Transverse colon (tissue), 4 donors: ENCODE results near the gene TSPAN31. TPM values are rescaled to one million over a fixed set of nuclear protein-coding genes. Genes with fewer than 3 reads are reported as not detected.

Experiments used
- DNase-seq: peaks from one replicate; pipeline ENCODE4 v3.0.0-alpha.2; 2019
- H3K27ac ChIP-seq, 4 donors: fragments of 200-600 bp; sonication (generic); 2 replicates each; pipeline ENCODE4 v1.5.1; 2016 to 2018; ENCODE audit warnings: inconsistent platforms in 4 of 4
- H3K27me3 ChIP-seq: fragments of 200-600 bp; sonication (generic); 2 replicates; pipeline ENCODE4 v1.5.1; 2017; ENCODE audit warnings: inconsistent platforms
- H3K36me3 ChIP-seq, 4 donors: fragments of 200-600 bp; sonication (generic); 2 replicates each; pipeline ENCODE4 v1.5.1; 2017 to 2019; ENCODE audit warnings: inconsistent platforms in 4 of 4
- H3K4me1 ChIP-seq, 4 donors: fragments of 200-600 bp; sonication (generic); 2 replicates each; pipeline ENCODE4 v1.5.1; 2017 to 2020; ENCODE audit warnings: inconsistent platforms in 4 of 4
- H3K4me3 ChIP-seq, 4 donors: fragments of 200-600 bp; sonication (generic); 1 replicate in 1 of 4; 2 replicates in 3 of 4; pipeline versions ENCODE4 v1.5.1 to v1.6.1; 2017 to 2019; ENCODE audit warnings: inconsistent platforms in 4 of 4
- H3K9me3 ChIP-seq, 2 donors: fragments of 200-600 bp; sonication (generic); 2 replicates each; pipeline ENCODE4 v1.5.1; 2017 to 2019; ENCODE audit warnings: inconsistent platforms in 2 of 2
- CTCF ChIP-seq, 5 experiments: fragments of 200-600 bp in 3 of 5; fragments of 450-650 bp in 2 of 5; sonication (generic) in 3 of 5; IDR thresholded peaks; 1 replicate in 2 of 5; 2 replicates in 3 of 5; pipeline ENCODE4 v1.5.1; 2016 to 2017; ENCODE audit warnings: antibody characterized with exemption in 5 of 5, inconsistent platforms in 3 of 5, mild to moderate bottlenecking in 2 of 5, moderate library complexity in 1 of 5
- EP300 ChIP-seq: sonication (generic); formaldehyde crosslinking; IDR thresholded peaks from one replicate; pipeline ENCODE4 v1.6.1; 2017; ENCODE audit warnings: antibody characterized with exemption, low read depth
- POLR2A ChIP-seq: fragments of 450-650 bp; IDR thresholded peaks from one replicate; pipeline ENCODE4 v1.6.1; 2016; ENCODE audit warnings: antibody characterized with exemption, mild to moderate bottlenecking, moderate library complexity
- POLR2AphosphoS5 ChIP-seq, 3 donors: sonication (generic); formaldehyde crosslinking; IDR thresholded peaks; one replicate each; pipeline ENCODE4 v1.6.1; 2016; ENCODE audit warnings: antibody characterized with exemption in 3 of 3
- WGBS, 2 donors: methylation state at CpG; one replicate each; pipeline ENCODE4 v1.1.5; 2018; ENCODE audit warnings: low coverage in 1 of 2; 5-methylcytosine and 5-hydroxymethylcytosine counted together
- in situ Hi-C, 4 donors: fragments of 200-750 bp; cut with MboI; loops; one replicate each; pipeline versions ENCODE4 v1.15.0 to v1.15.1; 2017; ENCODE audit warnings: low sequenced_read_pairs in 3 of 4, low pct_ligation_motif_present in 1 of 4, low pct_unique_long_range_greater_than_20kb in 1 of 4
- intact Hi-C: fragments of 100-400 bp; cut with DNase I; formaldehyde crosslinking; loops from one replicate; pipeline ENCODE4 v1.15.1; 2023; ENCODE audit warnings: low total_unique reads
- total RNA-seq, 4 donors: library from RNA; depleted of rRNA; stranded (reverse); fragments of >200 nt; gene quantifications; one replicate each; pipeline ENCODE4 v1.1.0, GENCODE V29; 2016

Gene TSPAN31
- total RNA-seq, 4 donors from 2014 or later, result 20.6 to 73.3 (median 42.8) TPM

- in situ Hi-C loops (no loop called here), intact Hi-C loops (no loop called here)
- H3K27me3 ChIP-seq, result no peaks in the 10 kb centered on the region
- no peak for TF ChIP-seq CTCF (IDR thresholded peaks at IDR 0.05)
- no peak for TF ChIP-seq EP300
- TF ChIP-seq POLR2AphosphoS5 (IDR thresholded peaks at IDR 0.05), result no peak
- no peak for TF ChIP-seq POLR2A
- no peak overlapping the region for H3K4me3 ChIP-seq
- H3K9me3 ChIP-seq, result no peaks in the 10 kb centered on the region
- no peak overlapping the region for H3K27ac ChIP-seq
- no peaks in the 10 kb centered on the region for H3K36me3 ChIP-seq
- H3K4me1 ChIP-seq, result peaks cover 4 to 16% (median 9%) of the 10 kb centered on the region in 4 donors
- 82 to 94% methylated on average over 3 to 7 of the region's 7 CpGs for WGBS, 2 donors
- no peak for DNase-seq
Observed at GRCh38 chr12:57777911-57778310, 33.1 kb downstream of the TSPAN31 start.

- in situ Hi-C loops, result no loop called here
- 55% methylated on average over 1 of the region's 1 CpG; no CpG with 5 or more reads in 1 of the 2 donors for WGBS, 2 donors
- Histone ChIP-seq H3K27ac (no peak overlapping the region), H3K9me3 (no peaks in the 10 kb centered on the region), H3K27me3 (no peaks in the 10 kb centered on the region), H3K36me3 (no peaks in the 10 kb centered on the region), H3K4me1 (peaks cover 11 to 21% (median 14%) of the 10 kb centered on the region in 4 donors), H3K4me3 (no peak overlapping the region)
- DNase-seq, result no peak
- TF ChIP-seq CTCF (IDR thresholded peaks at IDR 0.05) (no peak), POLR2AphosphoS5 (IDR thresholded peaks at IDR 0.05) (no peak), POLR2A (no peak), EP300 (no peak)
- intact Hi-C loops, result no loop called here
Observed at GRCh38 chr12:57779736-57780135, 34.9 kb downstream of the TSPAN31 start.

GRCh38 chr12:57780284-57780897 lies 35.6 kb downstream of the TSPAN31 start:
- Histone ChIP-seq H3K9me3 (no peaks in the 10 kb centered on the region), H3K4me3 (no peak overlapping the region), H3K4me1 (peaks cover 11 to 21% (median 14%) of the 10 kb centered on the region in 4 donors), H3K27me3 (no peaks in the 10 kb centered on the region), H3K27ac (no peak overlapping the region), H3K36me3 (no peaks in the 10 kb centered on the region)
- in situ Hi-C loops, result no loop called here
- DNase-seq, result no peak
- intact Hi-C loops, result no loop called here
- WGBS, 2 donors, result 89% methylated on average over 4 of the region's 4 CpGs; no CpG with 5 or more reads in 1 of the 2 donors
- TF ChIP-seq POLR2A (no peak), CTCF (IDR thresholded peaks at IDR 0.05) (no peak), EP300 (no peak), POLR2AphosphoS5 (IDR thresholded peaks at IDR 0.05) (no peak)

GRCh38 chr12:57781244-57781643 lies 36.4 kb downstream of the TSPAN31 start:
- in situ Hi-C loops (no loop called here), intact Hi-C loops (no loop called here)
- H3K4me1 ChIP-seq, result peaks cover 11 to 21% (median 14%) of the 10 kb centered on the region in 4 donors
- 81 to 94% methylated on average over 3 of the region's 3 CpGs for WGBS, 2 donors
- H3K9me3 ChIP-seq, result no peaks in the 10 kb centered on the region
- H3K36me3 ChIP-seq, result peaks cover 0 to 6% (median 3%) of the 10 kb centered on the region in 4 donors
- no peaks in the 10 kb centered on the region for H3K27me3 ChIP-seq
- DNase-seq, result no peak
- TF ChIP-seq POLR2AphosphoS5 (IDR thresholded peaks at IDR 0.05), result no peak
- TF ChIP-seq CTCF (IDR thresholded peaks at IDR 0.05), result no peak
- TF ChIP-seq POLR2A, result no peak
- TF ChIP-seq EP300, result no peak
- H3K4me3 ChIP-seq, result no peak overlapping the region
- peak overlapping the region in 1 of 4 donors; percentile 35 for H3K27ac ChIP-seq
